Fibroblast of lung (primary cell): ENCODE data around the gene ACTL7A.

Experiments used
- CTCF ChIP-seq, 2 donors: IDR thresholded peaks in 1 of 2; conservative IDR thresholded peaks in 1 of 2; 1 replicate in 1 of 2; 2 replicates in 1 of 2; pipeline ENCODE4 v1.5.1; 2011 to 2012; ENCODE audit warnings: low read length in 2 of 2, control low read depth in 1 of 2, inconsistent platforms in 1 of 2, low read depth in 1 of 2, mild to moderate bottlenecking in 1 of 2
- EZH2 ChIP-seq: IDR thresholded peaks from 2 replicates; pipeline ENCODE4 v1.5.1; 2012; ENCODE audit warnings: low read length, control low read depth, mild to moderate bottlenecking; ENCODE audit errors: missing control alignments

- TF ChIP-seq CTCF (conservative IDR thresholded peaks at IDR 0.05 in 1 of 2, IDR thresholded peaks at IDR 0.05 in 1 of 2; ENCODE audit: low read depth in 1 of 2, low read length in 2 of 2), result no peak
- no peak for TF ChIP-seq EZH2
Observed at GRCh38 chr9:108855529-108855886, 6.6 kb upstream of the ACTL7A start.
